GM20000 (cell line): ENCODE data around the gene OBSL1.

Source experiments
- DNase-seq: peaks from one replicate; pipeline ENCODE4 v3.0.0; 2012; ENCODE audit warnings: low spot score
- TF ChIP-seq, protein P1 (sequence below): IDR thresholded peaks from 2 replicates; pipeline ENCODE4 v1.5.1; 2012; ENCODE audit warnings: mild to moderate bottlenecking, control low read depth; ENCODE audit errors: extremely low read depth, missing control alignments

OBSL1 gene

DNA sequence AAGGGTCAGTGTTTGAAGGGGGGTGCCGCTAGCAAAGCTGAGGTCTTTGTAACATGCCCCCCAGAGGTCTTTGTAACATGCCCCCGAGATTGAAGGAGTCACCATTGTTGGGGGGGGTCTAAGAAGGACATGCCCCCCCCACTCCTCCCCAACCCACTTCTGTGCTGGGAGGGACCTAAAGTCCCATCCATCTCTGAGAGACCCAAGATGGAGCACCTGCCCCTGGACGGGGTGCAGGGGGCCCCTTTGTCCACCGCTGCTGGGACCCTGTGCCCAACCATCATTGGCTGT is 63.0 kb downstream of the OBSL1 start:
- TF ChIP-seq, protein P1, sequence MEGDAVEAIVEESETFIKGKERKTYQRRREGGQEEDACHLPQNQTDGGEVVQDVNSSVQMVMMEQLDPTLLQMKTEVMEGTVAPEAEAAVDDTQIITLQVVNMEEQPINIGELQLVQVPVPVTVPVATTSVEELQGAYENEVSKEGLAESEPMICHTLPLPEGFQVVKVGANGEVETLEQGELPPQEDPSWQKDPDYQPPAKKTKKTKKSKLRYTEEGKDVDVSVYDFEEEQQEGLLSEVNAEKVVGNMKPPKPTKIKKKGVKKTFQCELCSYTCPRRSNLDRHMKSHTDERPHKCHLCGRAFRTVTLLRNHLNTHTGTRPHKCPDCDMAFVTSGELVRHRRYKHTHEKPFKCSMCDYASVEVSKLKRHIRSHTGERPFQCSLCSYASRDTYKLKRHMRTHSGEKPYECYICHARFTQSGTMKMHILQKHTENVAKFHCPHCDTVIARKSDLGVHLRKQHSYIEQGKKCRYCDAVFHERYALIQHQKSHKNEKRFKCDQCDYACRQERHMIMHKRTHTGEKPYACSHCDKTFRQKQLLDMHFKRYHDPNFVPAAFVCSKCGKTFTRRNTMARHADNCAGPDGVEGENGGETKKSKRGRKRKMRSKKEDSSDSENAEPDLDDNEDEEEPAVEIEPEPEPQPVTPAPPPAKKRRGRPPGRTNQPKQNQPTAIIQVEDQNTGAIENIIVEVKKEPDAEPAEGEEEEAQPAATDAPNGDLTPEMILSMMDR = no peak
- no peak for DNase-seq

DNA sequence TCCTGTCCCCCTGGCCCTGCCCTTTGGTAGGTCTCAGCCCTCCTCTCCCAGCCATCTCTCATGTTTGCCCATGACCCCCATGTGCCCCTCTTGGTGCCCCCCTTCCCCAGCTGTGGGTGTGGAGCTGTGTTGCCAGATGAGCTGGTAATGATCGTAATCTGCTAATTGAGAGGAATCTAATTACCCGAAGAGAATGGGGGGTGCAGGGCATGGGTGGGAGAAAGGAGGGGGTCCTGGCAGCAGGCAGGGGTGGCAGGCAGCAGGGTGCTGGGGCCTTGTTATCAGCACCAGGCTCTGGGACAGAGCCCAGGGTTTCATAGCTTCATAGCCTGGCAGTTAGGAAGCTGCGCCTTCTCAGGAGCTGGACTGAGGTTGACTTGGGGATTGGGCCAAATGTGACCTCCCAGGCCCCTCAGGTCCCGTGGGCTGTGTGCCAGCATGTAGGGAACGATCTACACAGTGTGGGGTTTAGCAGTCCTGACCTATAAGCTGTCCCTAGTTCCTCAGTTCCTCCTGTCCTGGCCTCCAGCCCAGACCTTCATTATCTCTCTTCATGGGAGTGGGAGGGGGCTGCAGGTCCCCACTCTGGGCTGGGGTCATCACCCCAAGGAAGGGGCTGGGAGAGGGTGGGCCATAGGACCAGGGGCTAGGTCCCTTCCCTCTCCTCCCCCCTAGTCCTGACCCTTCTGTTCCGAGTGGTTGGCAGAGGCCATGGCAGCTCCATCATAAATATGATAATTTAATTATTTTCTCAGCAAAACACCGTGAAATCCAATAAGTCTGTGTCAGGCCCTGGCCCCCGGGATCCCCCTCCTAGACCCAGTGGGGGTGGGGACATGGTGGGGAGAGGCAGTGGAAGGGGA is 63.5 kb downstream of the OBSL1 start:
- DNase-seq = no peak
- TF ChIP-seq, protein P1 = no peak

DNA sequence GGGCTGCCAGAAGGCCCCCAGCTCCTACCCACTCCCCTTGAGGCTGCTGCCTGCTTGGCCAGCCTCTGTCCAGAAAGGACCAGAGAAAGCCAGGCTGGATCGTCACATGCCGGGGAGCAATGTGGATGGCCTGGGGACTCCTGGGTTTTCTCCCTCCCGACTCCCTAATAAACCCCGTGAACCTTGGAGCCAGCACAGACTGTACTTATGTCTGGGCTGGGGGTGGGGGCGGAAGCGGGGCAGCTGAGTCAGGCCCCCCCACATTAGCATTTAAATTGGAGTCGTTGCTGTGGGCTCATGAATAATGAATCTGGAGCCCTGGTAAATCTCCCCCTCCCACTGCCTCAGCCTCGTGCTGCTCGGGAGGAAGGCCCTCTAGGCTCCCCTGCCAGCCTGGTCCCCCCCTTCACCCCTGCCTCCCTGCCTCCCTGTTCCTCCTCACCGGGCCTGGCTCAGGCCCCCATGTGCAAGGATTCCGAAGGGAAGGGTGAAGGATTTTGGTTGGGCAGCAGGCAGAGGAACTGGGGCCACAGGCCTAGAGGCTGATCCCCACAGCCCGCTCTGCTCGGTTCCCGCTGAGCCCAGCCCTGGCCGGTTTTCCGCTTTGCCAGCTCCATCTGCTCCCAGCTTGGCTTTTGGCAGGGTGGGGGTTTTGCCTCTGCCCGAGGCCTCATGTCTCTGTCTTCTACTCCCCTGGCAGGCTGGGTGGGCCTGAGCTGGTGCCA is 64.4 kb downstream of the OBSL1 start:
- no peak for DNase-seq
- TF ChIP-seq, protein P1 = no peak

DNA sequence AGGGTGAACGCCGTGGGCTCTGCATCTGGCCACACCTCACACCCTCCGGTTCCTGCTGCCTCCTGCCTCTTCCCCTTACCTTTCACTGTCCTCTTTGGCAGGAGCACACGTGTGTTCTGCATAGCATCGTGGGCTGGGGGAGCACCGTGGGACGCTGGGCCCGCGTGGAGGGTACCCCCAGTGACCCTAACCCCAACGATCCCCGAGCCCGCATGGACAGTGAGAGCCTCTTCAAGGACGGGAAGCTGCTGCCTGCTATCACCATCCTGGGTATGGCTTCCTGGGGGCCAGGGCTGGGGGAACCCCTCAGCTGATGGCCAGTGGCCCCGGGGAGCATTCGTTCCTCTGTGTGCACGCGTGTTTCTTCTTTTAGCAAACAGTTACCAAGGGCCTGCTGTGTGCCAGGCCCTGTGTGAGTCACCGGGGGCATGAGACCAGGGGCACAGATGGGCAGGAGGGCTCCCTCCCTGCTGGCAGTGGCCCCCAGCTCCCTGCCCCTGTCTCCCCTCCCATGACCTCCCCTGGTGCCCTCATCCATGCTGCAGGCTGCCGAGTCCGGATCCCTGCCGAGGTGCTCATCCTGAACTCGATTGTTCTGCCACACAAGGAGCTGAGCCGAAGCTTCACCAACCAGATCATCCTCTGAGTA is 65.1 kb downstream of the OBSL1 start:
- TF ChIP-seq, protein P1 = no peak

DNA sequence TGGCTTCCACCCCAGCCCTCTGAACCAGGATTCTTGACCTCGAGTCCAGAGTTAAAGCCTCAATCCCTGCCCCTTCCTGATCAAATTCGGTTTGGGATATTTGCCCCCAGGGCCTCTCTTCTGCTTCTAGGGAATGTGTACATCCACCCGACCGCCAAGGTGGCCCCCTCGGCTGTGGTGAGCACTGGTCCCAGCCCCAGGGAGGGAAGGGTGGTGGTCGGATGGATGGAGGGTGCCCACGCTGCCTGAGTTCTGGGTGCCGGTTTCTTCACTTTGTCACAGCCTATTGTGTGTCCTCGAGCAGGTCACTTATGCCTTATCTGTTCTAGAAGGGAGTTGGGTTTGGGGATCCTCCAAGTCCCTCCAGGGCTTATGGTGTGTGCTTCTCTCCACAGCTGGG is 65.8 kb downstream of the OBSL1 start:
- TF ChIP-seq, protein P1 = no peak
- DNase-seq = no peak

More for the DNA sequence above, 65.1 kb downstream of the OBSL1 start:
- DNase-seq = no peak

DNA sequence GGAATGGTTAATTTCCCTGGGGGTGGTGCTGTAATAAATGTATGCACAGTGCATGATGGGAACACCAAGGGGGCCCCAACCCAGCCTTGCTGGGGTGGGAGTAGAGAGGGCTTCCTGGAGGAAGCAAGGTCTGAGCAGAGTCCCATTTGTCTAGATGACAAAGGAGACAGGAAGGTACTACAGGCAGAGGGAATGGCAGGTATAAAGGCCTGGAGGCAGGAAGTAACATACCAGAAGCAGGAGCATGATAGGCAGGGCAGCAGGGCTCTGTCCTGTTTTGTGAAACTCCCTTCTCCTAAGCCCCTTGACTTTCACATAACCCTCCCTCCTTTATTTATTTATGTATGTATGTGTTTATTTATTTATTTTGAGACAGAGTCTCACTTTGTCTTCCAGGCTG is 68.7 kb downstream of the OBSL1 start:
- DNase-seq = no peak
- TF ChIP-seq, protein P1 = no peak

DNA sequence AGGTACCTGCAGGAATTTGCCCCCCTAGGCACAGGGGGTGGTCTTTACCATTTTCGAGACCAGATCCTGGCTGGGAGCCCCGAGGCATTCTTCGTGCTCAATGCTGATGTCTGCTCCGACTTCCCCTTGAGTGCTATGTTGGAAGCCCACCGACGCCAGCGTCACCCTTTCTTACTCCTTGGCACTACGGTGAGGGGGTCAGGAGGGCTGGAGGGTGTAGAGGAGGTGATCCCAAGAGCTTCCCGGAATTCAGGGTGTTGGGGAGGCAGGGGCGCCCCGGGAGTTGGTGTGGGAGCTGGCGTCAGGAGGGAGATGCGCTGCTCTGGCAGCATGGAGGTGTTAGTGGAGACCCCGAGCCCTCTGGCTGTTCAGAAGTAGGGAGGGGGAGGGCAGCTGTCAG is 69.5 kb downstream of the OBSL1 start:
- TF ChIP-seq, protein P1 = no peak
- no peak for DNase-seq
